ENCODE measurements around the gene SDR42E1.
A peak's percentile ranks its signal among the peaks of the same experiment; 100 is the strongest.
"Not testable (repeated sequence)": the region's sequence is repeated elsewhere in the genome, so short reads cannot be mapped to it uniquely, and the experiment has no call there.

SDR42E1 gene

GRCh38 chr16:82002831-82003230, 8.4 kb downstream of the SDR42E1 start:
- no peak for DNase-seq

- no peak for DNase-seq
Measured at GRCh38 chr16:81997738-81998137, 13.5 kb downstream of the SDR42E1 start.

GRCh38 chr16:81996664-81997509, 14.4 kb downstream of the SDR42E1 start:
- DNase-seq = no peak

- DNase-seq = no peak
Measured at GRCh38 chr16:81995651-81996050, 15.6 kb downstream of the SDR42E1 start.

- DNase-seq = no peak
Measured at GRCh38 chr16:81994485-81994884, 16.8 kb downstream of the SDR42E1 start.

- no peak for DNase-seq
Measured at GRCh38 chr16:81992859-81993258, 18.4 kb downstream of the SDR42E1 start.

- DNase-seq = no peak
Measured at GRCh38 chr16:81987706-81988105, 23.6 kb downstream of the SDR42E1 start.

GRCh38 chr16:81987121-81987520, 24.1 kb downstream of the SDR42E1 start:
- no peak for DNase-seq

GRCh38 chr16:81977335-81977942, 33.8 kb downstream of the SDR42E1 start:
- DNase-seq = not testable (repeated sequence)

- no peak for DNase-seq
Measured at GRCh38 chr16:81975637-81976036, 35.6 kb downstream of the SDR42E1 start.

- no peak for DNase-seq
Measured at GRCh38 chr16:81973737-81974136, 37.5 kb downstream of the SDR42E1 start.

GRCh38 chr16:81971853-81972252, 39.4 kb downstream of the SDR42E1 start:
- no peak for DNase-seq

GRCh38 chr16:81967358-81967757, 43.9 kb downstream of the SDR42E1 start:
- no peak for DNase-seq

- DNase-seq = no peak
Measured at GRCh38 chr16:81964808-81965207, 46.5 kb downstream of the SDR42E1 start.

GRCh38 chr16:81956213-81956948, 54.9 kb downstream of the SDR42E1 start:
- no peak for DNase-seq

- no peak for DNase-seq
Measured at GRCh38 chr16:81951564-81951963, 59.7 kb downstream of the SDR42E1 start.

- DNase-seq = no peak
Measured at GRCh38 chr16:81946206-81946605, 65.1 kb downstream of the SDR42E1 start.

GRCh38 chr16:81945665-81946064, 65.6 kb downstream of the SDR42E1 start:
- DNase-seq = no peak

- DNase-seq = no peak
Measured at GRCh38 chr16:81942007-81942601, 69.2 kb downstream of the SDR42E1 start.

GRCh38 chr16:81940781-81941560, 70.3 kb downstream of the SDR42E1 start:
- peak; percentile 57 for DNase-seq

GRCh38 chr16:81939164-81940056, 71.9 kb downstream of the SDR42E1 start:
- DNase-seq = no peak
